Tibial nerve (tissue), 4 donors: ENCODE measurements around the gene ETS2.

ENCODE experiments used
- EP300 ChIP-seq, 2 donors: sonication (generic); formaldehyde crosslinking; IDR thresholded peaks; one replicate each; pipeline ENCODE4 v1.6.1; 2017; ENCODE audit warnings: antibody characterized with exemption in 2 of 2, mild to moderate bottlenecking in 1 of 2
- TF ChIP-seq, protein P1 (sequence below), 5 experiments: fragments of 200-600 bp in 3 of 5; fragments of 450-650 bp in 2 of 5; sonication (generic) in 3 of 5; IDR thresholded peaks; one replicate each; pipeline ENCODE4 v1.5.1; 2016 to 2019; ENCODE audit warnings: antibody characterized with exemption in 5 of 5, mild to moderate bottlenecking in 3 of 5, moderate library complexity in 2 of 5

DNA sequence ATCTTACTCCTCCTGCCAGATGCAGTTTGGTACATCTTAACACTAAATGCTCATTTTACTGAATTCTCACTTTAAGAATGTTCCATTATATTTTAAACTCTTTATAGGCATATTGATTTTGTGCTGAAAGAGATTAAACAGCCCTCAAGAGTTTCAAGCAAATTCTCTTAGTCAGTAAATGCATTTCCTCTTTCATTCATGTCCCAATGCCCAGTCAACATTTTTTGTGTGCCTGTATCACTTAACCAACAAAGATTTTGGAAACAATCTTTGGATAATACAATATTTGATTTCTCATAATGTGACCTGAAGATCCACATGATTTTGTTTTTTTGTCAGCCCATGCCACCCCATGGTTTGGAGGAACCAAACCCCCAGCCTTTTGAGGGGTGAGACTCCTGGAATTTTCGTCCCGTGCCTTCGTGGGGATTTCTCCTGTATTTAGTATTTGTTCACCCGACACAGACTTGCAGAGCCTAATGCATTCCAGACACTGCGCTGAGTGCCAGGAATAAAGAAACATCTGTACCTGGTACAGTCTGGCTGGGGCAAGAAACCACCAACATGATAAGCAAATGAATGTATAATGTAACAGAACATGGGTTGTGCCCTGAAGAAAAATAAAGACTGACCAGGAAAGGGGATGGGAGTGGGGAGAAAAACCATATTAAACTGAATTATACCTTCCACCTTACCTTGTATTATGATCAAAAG is 47.1 kb upstream of the ETS2 start:
- no peak for TF ChIP-seq EP300 (IDR thresholded peaks at IDR 0.05)
- TF ChIP-seq, protein P1, sequence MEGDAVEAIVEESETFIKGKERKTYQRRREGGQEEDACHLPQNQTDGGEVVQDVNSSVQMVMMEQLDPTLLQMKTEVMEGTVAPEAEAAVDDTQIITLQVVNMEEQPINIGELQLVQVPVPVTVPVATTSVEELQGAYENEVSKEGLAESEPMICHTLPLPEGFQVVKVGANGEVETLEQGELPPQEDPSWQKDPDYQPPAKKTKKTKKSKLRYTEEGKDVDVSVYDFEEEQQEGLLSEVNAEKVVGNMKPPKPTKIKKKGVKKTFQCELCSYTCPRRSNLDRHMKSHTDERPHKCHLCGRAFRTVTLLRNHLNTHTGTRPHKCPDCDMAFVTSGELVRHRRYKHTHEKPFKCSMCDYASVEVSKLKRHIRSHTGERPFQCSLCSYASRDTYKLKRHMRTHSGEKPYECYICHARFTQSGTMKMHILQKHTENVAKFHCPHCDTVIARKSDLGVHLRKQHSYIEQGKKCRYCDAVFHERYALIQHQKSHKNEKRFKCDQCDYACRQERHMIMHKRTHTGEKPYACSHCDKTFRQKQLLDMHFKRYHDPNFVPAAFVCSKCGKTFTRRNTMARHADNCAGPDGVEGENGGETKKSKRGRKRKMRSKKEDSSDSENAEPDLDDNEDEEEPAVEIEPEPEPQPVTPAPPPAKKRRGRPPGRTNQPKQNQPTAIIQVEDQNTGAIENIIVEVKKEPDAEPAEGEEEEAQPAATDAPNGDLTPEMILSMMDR (IDR thresholded peaks at IDR 0.05) = no peak
